Gastroesophageal sphincter (tissue), 4 donors: ENCODE results near the gene TSPYL1. TPM values are rescaled to one million over a fixed set of nuclear protein-coding genes. Genes with fewer than 3 reads are reported as not detected.
"Not testable (repeated sequence)": the region's sequence is repeated elsewhere in the genome, so short reads cannot be mapped to it uniquely, and the experiment has no call there.

Experiments used
- ATAC-seq: fragments of 150-250 bp; one replicate; pipeline ENCODE4 v1.9.1; 2016; ENCODE audit warnings: mild to moderate bottlenecking, moderate library complexity
- H3K27ac ChIP-seq, 4 donors: fragments of 200-600 bp; sonication (generic) in 3 of 4; 1 replicate in 3 of 4; 2 replicates in 1 of 4; pipeline ENCODE4 v1.5.1; 2016 to 2019
- H3K27me3 ChIP-seq: fragments of 200-600 bp; sonication (generic); one replicate; pipeline ENCODE4 v1.5.1; 2019
- H3K36me3 ChIP-seq, 2 donors: fragments of 200-600 bp; sonication (generic); one replicate each; pipeline ENCODE4 v1.5.1; 2019; ENCODE audit warnings: control low read depth in 1 of 2
- H3K4me1 ChIP-seq, 3 donors: fragments of 200-600 bp; sonication (generic); 1 replicate in 2 of 3; 2 replicates in 1 of 3; pipeline ENCODE4 v1.5.1; 2016 to 2019; ENCODE audit warnings: control low read depth in 2 of 3
- H3K4me3 ChIP-seq, 2 donors: fragments of 200-600 bp; sonication (generic); one replicate each; pipeline ENCODE4 v1.5.1; 2019; ENCODE audit warnings: mild to moderate bottlenecking in 1 of 2, moderate library complexity in 1 of 2
- H3K9me3 ChIP-seq, 3 donors: fragments of 200-600 bp; sonication (generic); one replicate each; pipeline ENCODE4 v1.5.1; 2017 to 2019; ENCODE audit warnings: control low read depth in 2 of 3
- CTCF ChIP-seq, 4 experiments: fragments of 200-600 bp in 2 of 4; fragments of 450-650 bp in 2 of 4; sonication (generic) in 1 of 4; IDR thresholded peaks; one replicate each; pipeline ENCODE4 v1.5.1; 2017 to 2019; ENCODE audit warnings: antibody characterized with exemption in 4 of 4, mild to moderate bottlenecking in 2 of 4, moderate library complexity in 2 of 4
- EP300 ChIP-seq: sonication (generic); formaldehyde crosslinking; IDR thresholded peaks from one replicate; pipeline ENCODE4 v1.6.1; 2017; ENCODE audit warnings: antibody characterized with exemption, mild to moderate bottlenecking
- POLR2A ChIP-seq, 2 donors: fragments of 450-650 bp; IDR thresholded peaks; one replicate each; pipeline ENCODE4 v1.6.1; 2017; ENCODE audit warnings: antibody characterized with exemption in 2 of 2, mild to moderate bottlenecking in 2 of 2, moderate library complexity in 1 of 2
- POLR2AphosphoS5 ChIP-seq: sonication (generic); formaldehyde crosslinking; IDR thresholded peaks from one replicate; pipeline ENCODE4 v1.6.1; 2017; ENCODE audit warnings: antibody characterized with exemption
- WGBS, 2 donors: methylation state at CpG; one replicate each; pipeline ENCODE4 v1.1.5; 2018; ENCODE audit warnings: low coverage in 1 of 2; 5-methylcytosine and 5-hydroxymethylcytosine counted together
- total RNA-seq, 4 donors: library from RNA; depleted of rRNA; stranded (reverse); fragments of >200 nt; gene quantifications; one replicate each; pipeline ENCODE4 v1.1.0, GENCODE V29; 2016

TSPYL1 gene
- total RNA-seq, 4 donors from 2014 or later, result 99.3 to 105 (median 100) TPM

- ATAC-seq, result no peak
- H3K27ac ChIP-seq, result no peak overlapping the region
- TF ChIP-seq POLR2AphosphoS5, result no peak
- TF ChIP-seq POLR2A (IDR thresholded peaks at IDR 0.05), result no peak
- no peak for TF ChIP-seq EP300
- no peak for TF ChIP-seq CTCF (IDR thresholded peaks at IDR 0.05)
- no peaks in the 10 kb centered on the region for H3K4me1 ChIP-seq
- H3K36me3 ChIP-seq, result no peaks in the 10 kb centered on the region
- no peaks in the 10 kb centered on the region for H3K27me3 ChIP-seq
- no peaks in the 10 kb centered on the region for H3K9me3 ChIP-seq
- no peak overlapping the region for H3K4me3 ChIP-seq
- WGBS, 2 donors, result 85 to 86% methylated on average over 2 of the region's 2 CpGs
These were observed 10.1 kb upstream of the TSPYL1 start for GRCh38 chr6:116289876-116290275.

GRCh38 chr6:116287689-116288282 lies 8.1 kb upstream of the TSPYL1 start:
- Histone ChIP-seq H3K4me3 (no peak overlapping the region), H3K27me3 (no peaks in the 10 kb centered on the region), H3K27ac (no peak overlapping the region), H3K36me3 (no peaks in the 10 kb centered on the region), H3K9me3 (no peaks in the 10 kb centered on the region), H3K4me1 (no peaks in the 10 kb centered on the region)
- ATAC-seq, result peak; percentile 74
- peak; percentile 81 to 84 (median 82) for TF ChIP-seq CTCF (IDR thresholded peaks at IDR 0.05)
- no peak for TF ChIP-seq POLR2A (IDR thresholded peaks at IDR 0.05)
- WGBS, 2 donors, result 77 to 87% methylated on average over 2 of the region's 2 CpGs

GRCh38 chr6:116286773-116287358 lies 7.1 kb upstream of the TSPYL1 start:
- 88 to 89% methylated on average over 1 of the region's 1 CpG for WGBS, 2 donors
- Histone ChIP-seq H3K36me3 (no peaks in the 10 kb centered on the region), H3K4me1 (no peaks in the 10 kb centered on the region), H3K27ac (no peak overlapping the region), H3K4me3 (no peak overlapping the region), H3K27me3 (no peaks in the 10 kb centered on the region), H3K9me3 (no peaks in the 10 kb centered on the region)
- no peak for TF ChIP-seq CTCF (IDR thresholded peaks at IDR 0.05)
- no peak for ATAC-seq

- not testable (repeated sequence) for H3K36me3 ChIP-seq, H3K27me3 ChIP-seq, H3K27ac ChIP-seq, H3K4me3 ChIP-seq, ATAC-seq, H3K9me3 ChIP-seq
- peaks cover 0 to 12% (median 5%) of the 10 kb centered on the region in 3 donors for H3K4me1 ChIP-seq
- WGBS, 2 donors, result 97 to 100% methylated on average over 4 of the region's 4 CpGs
These were observed 5.3 kb upstream of the TSPYL1 start for GRCh38 chr6:116284984-116285383.

- H3K27me3 ChIP-seq, result no peaks in the 10 kb centered on the region
- no peak overlapping the region for H3K27ac ChIP-seq
- TF ChIP-seq CTCF (IDR thresholded peaks at IDR 0.05) (no peak), EP300 (no peak)
- 50 to 57% methylated on average over 1 of the region's 1 CpG for WGBS, 2 donors
- no peak overlapping the region for H3K4me3 ChIP-seq
- no peaks in the 10 kb centered on the region for H3K9me3 ChIP-seq
- H3K36me3 ChIP-seq, result no peaks in the 10 kb centered on the region
- peaks cover 0 to 18% (median 9%) of the 10 kb centered on the region in 3 donors for H3K4me1 ChIP-seq
- ATAC-seq, result no peak
These were observed 3.5 kb upstream of the TSPYL1 start for GRCh38 chr6:116283191-116283590.
